GM12878 (cell line): ENCODE measurements around the gene CAVIN2. TPM values are rescaled to one million over a fixed set of nuclear protein-coding genes. Genes with fewer than 3 reads are reported as not detected.

ENCODE experiments used
- ATAC-seq: fragments of 200-7000 bp; cut with Tn5 transposase; 3 replicates; pipeline ENCODE4 v1.9.1; 2020; ENCODE audit warnings: mild to moderate bottlenecking, moderate library complexity
- BruUV-seq: library from RNA; stranded (reverse); fragments of 400-500 nt; replicated peaks from 2 replicates; lab custom pipeline; 2021; lab: Mats Ljungman, UMichigan
- CTCF ChIA-PET: fragments of 300-600 bp; sonication (Branson Sonifier 250); formaldehyde crosslinking; extraction: SDS; loops from one replicate; lab custom pipeline; 2021; ENCODE audit warnings: inconsistent platforms; lab: Yijun Ruan, JAX
- POLR2A ChIA-PET: fragments of 350-600 bp; formaldehyde crosslinking; extraction: SDS; loops from one replicate; lab custom pipeline; 2021; ENCODE audit warnings: inconsistent platforms; lab: Charles Lee
- RAD21 ChIA-PET: fragments of 300-600 bp; sonication (Branson Sonifier 250); formaldehyde crosslinking; loops from one replicate; lab custom pipeline; 2023; ENCODE audit warnings: antibody characterized with exemption; ENCODE audit not compliant: unreplicated experiment; lab: Charles Lee
- SMC1A ChIA-PET: fragments of 300-600 bp; sonication (Branson Sonifier 250); formaldehyde crosslinking; loops from one replicate; lab custom pipeline; 2023; ENCODE audit not compliant: unreplicated experiment, uncharacterized antibody; lab: Charles Lee
- DNase-seq: peaks from one replicate; pipeline ENCODE4 v3.0.0-alpha.2; 2011; ENCODE audit warnings: low read depth, low spot score
- FAIRE-seq: peaks from 3 replicates; lab custom pipeline; 2011; peaks lifted over from hg19 to GRCh38; lab: Jason Lieb, UNC
- H2AFZ ChIP-seq: 2 replicates; pipeline ENCODE4 v1.6.0; 2011; ENCODE audit warnings: low read depth, low read length, control low read depth; ENCODE audit not compliant: control insufficient read depth
- H3K27ac ChIP-seq: 2 replicates; pipeline ENCODE4 v1.5.1; 2011; ENCODE audit warnings: control low read depth; ENCODE audit not compliant: control insufficient read depth, insufficient read depth
- H3K27me3 ChIP-seq, 2 experiments: replicated peaks in 1 of 2; 2 replicates each; pipeline versions ENCODE4 v1.6.0 to v1.6.1; 2011; ENCODE audit warnings: low read length in 1 of 2; ENCODE audit not compliant: control insufficient read depth in 2 of 2, insufficient read depth in 2 of 2
- H3K36me3 ChIP-seq, 2 experiments: 2 replicates each; pipeline ENCODE4 v1.5.1; 2011; ENCODE audit warnings: low read length in 1 of 2; ENCODE audit not compliant: control insufficient read depth in 2 of 2, insufficient read depth in 2 of 2
- H3K4me1 ChIP-seq: 2 replicates; pipeline ENCODE4 v1.6.1; 2011; ENCODE audit warnings: mild to moderate bottlenecking, low read length, moderate library complexity, mixed read lengths; ENCODE audit not compliant: control insufficient read depth, insufficient read depth
- H3K4me2 ChIP-seq: 2 replicates; pipeline ENCODE4 v1.6.0; 2011; ENCODE audit warnings: control low read depth; ENCODE audit not compliant: control insufficient read depth, insufficient read depth
- H3K4me3 ChIP-seq: fragments of 200-600 bp; sonication (generic); 2 replicates; pipeline ENCODE4 v1.5.1; 2016
- H3K79me2 ChIP-seq: 2 replicates; pipeline ENCODE4 v1.6.0; 2011; ENCODE audit warnings: low read length; ENCODE audit not compliant: control insufficient read depth, insufficient read depth
- H3K9ac ChIP-seq: 2 replicates; pipeline ENCODE4 v1.8.0; 2011; ENCODE audit warnings: low read length, control low read depth, mixed read lengths; ENCODE audit not compliant: control insufficient read depth, insufficient read depth
- H3K9me3 ChIP-seq: replicated peaks from 3 replicates; pipeline ENCODE4 v1.5.1; 2011; ENCODE audit warnings: mild to moderate bottlenecking, low read length; ENCODE audit not compliant: control insufficient read depth, insufficient read depth
- H4K20me1 ChIP-seq: 2 replicates; pipeline ENCODE4 v1.6.0; 2011; ENCODE audit not compliant: control insufficient read depth, insufficient read depth
- ASH2L ChIP-seq: fragments of 300-600, 200-600 bp; sonication (generic); IDR thresholded peaks from 2 replicates; pipeline ENCODE4 v1.6.1; 2017; ENCODE audit warnings: low read depth, mild to moderate bottlenecking, borderline replicate concordance
- ATF7 ChIP-seq: fragments of 450-650 bp; IDR thresholded peaks from 2 replicates; pipeline ENCODE4 v1.6.1; 2016; ENCODE audit warnings: low read depth, mild to moderate bottlenecking
- CREM ChIP-seq: IDR thresholded peaks from 2 replicates; pipeline ENCODE4 v1.6.1; 2014; ENCODE audit warnings: antibody characterized with exemption, low read depth
- DPF2 ChIP-seq: fragments of 450-650 bp; IDR thresholded peaks from 2 replicates; pipeline ENCODE4 v1.6.1; 2017; ENCODE audit warnings: mild to moderate bottlenecking
- FOXM1 ChIP-seq: IDR thresholded peaks from 2 replicates; pipeline ENCODE4 v1.6.1; 2012; ENCODE audit warnings: low read depth, mild to moderate bottlenecking, inconsistent platforms, low read length, moderate library complexity
- MTA2 ChIP-seq: fragments of 450-650 bp; IDR thresholded peaks from 2 replicates; pipeline ENCODE4 v1.6.1; 2016; ENCODE audit warnings: low read depth, mild to moderate bottlenecking, moderate library complexity
- NFXL1 ChIP-seq: fragments of 450-650 bp; IDR thresholded peaks from 2 replicates; pipeline ENCODE4 v1.6.1; 2017; ENCODE audit warnings: antibody characterized with exemption, mild to moderate bottlenecking, borderline replicate concordance
- PML ChIP-seq: IDR thresholded peaks from 2 replicates; pipeline ENCODE4 v1.6.1; 2012; ENCODE audit warnings: low read length, inconsistent platforms
- POLR2A ChIP-seq: IDR thresholded peaks from 2 replicates; pipeline ENCODE4 v1.6.1; 2011; ENCODE audit warnings: low read depth, mild to moderate bottlenecking, low read length
- SMAD1 ChIP-seq: fragments of 450-650 bp; IDR thresholded peaks from 2 replicates; pipeline ENCODE4 v1.6.1; 2018; ENCODE audit warnings: mild to moderate bottlenecking, low read depth; ENCODE audit not compliant: partially characterized antibody
- SP1 ChIP-seq: IDR thresholded peaks from one replicate; pipeline ENCODE4 v1.6.1; 2011; ENCODE audit warnings: low read depth, low read length
- ZNF592 ChIP-seq: fragments of 450-650 bp; IDR thresholded peaks from 2 replicates; pipeline ENCODE4 v1.6.1; 2017; ENCODE audit warnings: mild to moderate bottlenecking, moderate library complexity
- WGBS: methylation state at CpG from one replicate; pipeline ENCODE4 v1.1.6; 2016; ENCODE audit warnings: low lambda C conversion rate; ENCODE audit not compliant: insufficient replicate concordance, insufficient coverage; ENCODE audit errors: missing lambda C conversion rate; 5-methylcytosine and 5-hydroxymethylcytosine counted together
- in situ Hi-C: fragments of 300-500 bp; cut with MboI; formaldehyde crosslinking; loops from 9 replicates; pipeline ENCODE4 v1.14.3; 2018; ENCODE audit warnings: mixed read lengths
- intact Hi-C: fragments of 100-400 bp; cut with micrococcal nuclease; formaldehyde crosslinking; loops from one replicate; pipeline ENCODE4 v1.14.2; 2022; ENCODE audit not compliant: unreplicated experiment
- polyA plus RNA-seq, 11 experiments: library from polyadenylated mRNA; depleted of rRNA in 4 of 11; unstranded in 6 of 11; stranded (reverse) in 5 of 11; fragments of >200 nt; fragmentation: Nextera tagmentation in 4 of 11; fragmentation: Illumina TruSeq in 1 of 11; extraction: Ambion mirVana in 4 of 11; extraction: Trizol in 1 of 11; gene quantifications; 1 replicate in 1 of 11; 2 replicates in 10 of 11; pipeline versions ENCODE4 v1.2.1 to v1.2.3, GENCODE V29; 2011 to 2016; ENCODE audit warnings: inconsistent platforms in 2 of 11, missing spikeins in 2 of 11, low read depth in 1 of 11
- total RNA-seq, 4 experiments: library from RNA; depleted of rRNA in 3 of 4; stranded (reverse); fragments of >200 nt in 3 of 4; fragmentation: Illumina TruSeq in 1 of 4; extraction: Trizol in 1 of 4; gene quantifications; 2 replicates each; pipeline versions ENCODE4 v1.2.1 to v1.2.3, GENCODE V29; 2013 to 2021
- TF ChIP-seq, protein P1 (sequence below): IDR thresholded peaks from 2 replicates; pipeline ENCODE4 v1.6.1; 2012; ENCODE audit warnings: low read depth, low read length, improper control_type of control experiment

Gene CAVIN2
- total and polyA plus RNA-seq, 10 of the 15 experiments (the other 5 are each of a cell fraction or from before 2014, with no cell fraction given): not detected

DNA sequence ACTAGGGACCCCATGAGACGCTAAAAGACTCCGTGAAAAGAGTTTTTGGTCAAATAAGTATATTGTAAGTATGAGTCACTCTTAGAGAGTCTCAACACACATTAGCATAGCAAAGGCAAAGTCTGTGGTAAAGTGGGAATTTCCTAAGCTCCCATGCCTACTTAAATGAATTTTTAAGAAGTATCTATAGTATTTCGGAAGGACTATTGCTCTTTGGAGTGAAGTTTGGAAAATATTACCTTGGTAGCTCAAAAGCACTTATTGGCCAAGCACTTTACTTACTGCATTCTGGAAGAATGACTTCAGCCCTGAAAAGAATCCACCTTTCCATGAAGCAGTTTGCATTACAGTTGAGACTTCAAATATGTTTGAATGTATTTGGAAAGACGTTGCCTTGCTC, 57.1 kb downstream of the CAVIN2 start:
- ChIA-PET CTCF (interaction anchor here (1.3 kb wide), 1 partner anchor 373 kb away, joined by 6 read pairs; no protein-coding TSS in a partner anchor), RAD21 (interaction anchor here (1.3 kb wide), 1 partner anchor 215 kb away, joined by 4 read pairs; no protein-coding TSS in a partner anchor), POLR2A (no interaction called here), SMC1A (interaction anchor here (1.0 to 1.2 kb wide), 2 partner anchors 19 to 32 kb away, joined by 3 read pairs; no protein-coding TSS in a partner anchor)
- WGBS: 0% methylated on average over 4 of the region's 4 CpGs
- intact Hi-C loops: loop anchor here (5.0 kb wide), 1 partner anchor 32 kb away; no protein-coding TSS in a partner anchor
- TF ChIP-seq CREM (no peak), ASH2L (no peak)
- Histone ChIP-seq H3K36me3 (no peaks in the 10 kb centered on the region), H2AFZ (no peak overlapping the region), H3K27ac (no peak overlapping the region), H3K27me3 (peaks cover 0 to 2% of the 10 kb centered on the region in 2 experiments; a peak in 1 of 4 replicates), H3K9ac (no peak overlapping the region), H3K4me3 (no peak overlapping the region), H3K4me1 (no peaks in the 10 kb centered on the region), H3K4me2 (no peak overlapping the region), H4K20me1 (no peaks in the 10 kb centered on the region), H3K9me3 (no peaks in the 10 kb centered on the region; the same call in 2 of the 3 replicates), H3K79me2 (no peaks in the 10 kb centered on the region)
- in situ Hi-C loops: no loop called here
- DNase-seq: no peak
- no peak for FAIRE-seq
- peak; percentile 50 for ATAC-seq
- no TSS peak for BruUV-seq

DNA sequence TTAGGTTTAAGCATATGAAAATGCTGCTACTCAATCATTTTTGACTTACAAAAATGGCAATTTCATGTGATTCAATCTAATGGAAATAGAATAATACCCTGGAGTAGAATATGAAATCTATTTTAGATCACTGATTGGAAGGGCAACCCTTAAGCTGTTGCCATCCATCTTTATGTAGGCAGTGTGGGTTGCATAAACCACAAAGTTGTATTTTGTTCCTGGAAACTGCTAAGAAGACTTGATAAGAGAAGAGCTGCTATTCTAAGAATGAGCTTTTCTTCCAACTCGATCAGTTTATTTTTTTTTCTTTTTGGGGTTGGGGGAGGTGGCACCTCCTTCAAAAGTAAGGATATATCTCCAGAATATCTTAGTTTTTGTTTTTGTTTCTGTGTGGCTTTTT, 60.2 kb downstream of the CAVIN2 start:
- 0% methylated on average over 1 of the region's 1 CpG for WGBS
- FAIRE-seq: no peak
- no peak for DNase-seq
- POLR2A ChIA-PET: interaction anchor here (0.9 kb wide), 1 partner anchor 61 kb away, joined by 3 read pairs; no protein-coding TSS in a partner anchor
- Histone ChIP-seq H3K4me3 (no peak overlapping the region), H3K36me3 (no peaks in the 10 kb centered on the region), H3K4me1 (no peaks in the 10 kb centered on the region), H4K20me1 (no peaks in the 10 kb centered on the region), H3K27me3 (peaks cover 0 to 2% of the 10 kb centered on the region in 2 experiments; a peak in 1 of 4 replicates), H3K9me3 (no peaks in the 10 kb centered on the region; the same call in 2 of the 3 replicates), H3K9ac (no peak overlapping the region), H3K4me2 (no peak overlapping the region), H2AFZ (no peak overlapping the region), H3K27ac (no peak overlapping the region), H3K79me2 (no peaks in the 10 kb centered on the region)
- SMC1A ChIA-PET: interaction anchor here (0.7 to 1.8 kb wide), 5 partner anchors 11 to 75 kb away, joined by 3 to 5 read pairs (median 3); no protein-coding TSS in a partner anchor
- CTCF ChIA-PET: interaction anchor here (0.7 to 1.6 kb wide), 4 partner anchors 12 to 376 kb away, joined by 3 to 7 read pairs (median 4); no protein-coding TSS in a partner anchor
- intact Hi-C loops: no loop called here
- RAD21 ChIA-PET: interaction anchor here (0.8 to 1.9 kb wide), 2 partner anchors 25 to 28 kb away, joined by 3 to 5 read pairs; no protein-coding TSS in a partner anchor
- ATAC-seq: no peak
- in situ Hi-C loops: no loop called here
- no TSS peak for BruUV-seq
- TF ChIP-seq SMAD1: no peak
- no peak for TF ChIP-seq ZNF592
- TF ChIP-seq CREM: no peak
- no peak for TF ChIP-seq POLR2A
- no peak for TF ChIP-seq PML
- no peak for TF ChIP-seq SP1
- TF ChIP-seq, protein P1, sequence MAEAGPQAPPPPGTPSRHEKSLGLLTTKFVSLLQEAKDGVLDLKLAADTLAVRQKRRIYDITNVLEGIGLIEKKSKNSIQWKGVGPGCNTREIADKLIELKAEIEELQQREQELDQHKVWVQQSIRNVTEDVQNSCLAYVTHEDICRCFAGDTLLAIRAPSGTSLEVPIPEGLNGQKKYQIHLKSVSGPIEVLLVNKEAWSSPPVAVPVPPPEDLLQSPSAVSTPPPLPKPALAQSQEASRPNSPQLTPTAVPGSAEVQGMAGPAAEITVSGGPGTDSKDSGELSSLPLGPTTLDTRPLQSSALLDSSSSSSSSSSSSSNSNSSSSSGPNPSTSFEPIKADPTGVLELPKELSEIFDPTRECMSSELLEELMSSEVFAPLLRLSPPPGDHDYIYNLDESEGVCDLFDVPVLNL: no peak
- TF ChIP-seq ATF7: no peak
- no peak for TF ChIP-seq MTA2
- TF ChIP-seq NFXL1: no peak
- no peak for TF ChIP-seq FOXM1
- no peak for TF ChIP-seq DPF2
